Measurements from ENCODE around the gene TTC34. TPM values are rescaled to one million over a fixed set of nuclear protein-coding genes. Genes with fewer than 3 reads are reported as not detected.
"Not testable (repeated sequence)": the region's sequence is repeated elsewhere in the genome, so short reads cannot be mapped to it uniquely, and the experiment has no call there.

TTC34 gene
- total RNA-seq, 3 donors from 2014 or later: 0.16 to 0.88 (median 0.66) TPM

- intact Hi-C loops (cut with DNase I; ENCODE audit: low total_unique reads); H3K27me3 ChIP-seq; H3K4me1 ChIP-seq; H3K36me3 ChIP-seq; DNase-seq (ENCODE audit: low spot score in 2 of 2); H3K9me3 ChIP-seq; H3K27ac ChIP-seq; H3K4me3 ChIP-seq: not testable (repeated sequence)
Observed at GRCh38 chr1:2751866-2752265, 49.6 kb downstream of the TTC34 start.

GRCh38 chr1:2750766-2751730 is 50.4 kb downstream of the TTC34 start:
- H3K4me1 ChIP-seq; DNase-seq (ENCODE audit: low spot score in 2 of 2); intact Hi-C loops (cut with DNase I; ENCODE audit: low total_unique reads); H3K36me3 ChIP-seq; H3K9me3 ChIP-seq; H3K27ac ChIP-seq; H3K4me3 ChIP-seq; H3K27me3 ChIP-seq: not testable (repeated sequence)

- H3K4me1 ChIP-seq; H3K9me3 ChIP-seq; H3K27me3 ChIP-seq; H3K4me3 ChIP-seq; H3K27ac ChIP-seq; H3K36me3 ChIP-seq; intact Hi-C loops (cut with DNase I; ENCODE audit: low total_unique reads); DNase-seq (ENCODE audit: low spot score in 2 of 2): not testable (repeated sequence)
Observed at GRCh38 chr1:2750041-2750680, 51.3 kb downstream of the TTC34 start.

GRCh38 chr1:2748626-2749025 is 52.9 kb downstream of the TTC34 start:
- H3K4me3 ChIP-seq; H3K4me1 ChIP-seq; H3K9me3 ChIP-seq; H3K36me3 ChIP-seq; H3K27me3 ChIP-seq; DNase-seq (ENCODE audit: low spot score in 2 of 2); intact Hi-C loops (cut with DNase I; ENCODE audit: low total_unique reads); H3K27ac ChIP-seq: not testable (repeated sequence)

GRCh38 chr1:2694796-2695195 is 106.7 kb downstream of the TTC34 start:
- intact Hi-C loops (cut with DNase I; ENCODE audit: low total_unique reads); H3K9me3 ChIP-seq; DNase-seq (ENCODE audit: low spot score in 2 of 2); H3K27ac ChIP-seq; H3K36me3 ChIP-seq; H3K4me1 ChIP-seq; H3K27me3 ChIP-seq; H3K4me3 ChIP-seq: not testable (repeated sequence)

GRCh38 chr1:2690180-2690579 is 111.3 kb downstream of the TTC34 start:
- H3K4me1 ChIP-seq; H3K27ac ChIP-seq; H3K9me3 ChIP-seq; H3K27me3 ChIP-seq; H3K4me3 ChIP-seq; H3K36me3 ChIP-seq; DNase-seq (ENCODE audit: low spot score in 2 of 2); intact Hi-C loops (cut with DNase I; ENCODE audit: low total_unique reads): not testable (repeated sequence)

- intact Hi-C loops (cut with DNase I; ENCODE audit: low total_unique reads); H3K4me3 ChIP-seq; H3K4me1 ChIP-seq; H3K27me3 ChIP-seq; H3K36me3 ChIP-seq; DNase-seq (ENCODE audit: low spot score in 2 of 2); H3K27ac ChIP-seq: not testable (repeated sequence)
- H3K9me3 ChIP-seq: peaks cover 0 to 10% of the 10 kb centered on the region in 2 donors
Observed at GRCh38 chr1:2688336-2688665, 113.2 kb downstream of the TTC34 start.

- H3K27ac ChIP-seq; intact Hi-C loops (cut with DNase I; ENCODE audit: low total_unique reads); H3K4me1 ChIP-seq; H3K27me3 ChIP-seq; H3K36me3 ChIP-seq; H3K4me3 ChIP-seq: not testable (repeated sequence)
- DNase-seq (ENCODE audit: low spot score in 2 of 2): peak in 1 of 2 donors; percentile 54
- peaks cover 0 to 10% of the 10 kb centered on the region in 2 donors for H3K9me3 ChIP-seq
Observed at GRCh38 chr1:2687638-2688335, 113.7 kb downstream of the TTC34 start.

GRCh38 chr1:2687174-2687591 is 114.3 kb downstream of the TTC34 start:
- H3K4me3 ChIP-seq; H3K27me3 ChIP-seq; H3K36me3 ChIP-seq; intact Hi-C loops (cut with DNase I; ENCODE audit: low total_unique reads); H3K27ac ChIP-seq; H3K4me1 ChIP-seq; DNase-seq (ENCODE audit: low spot score in 2 of 2): not testable (repeated sequence)
- peaks cover 0 to 10% of the 10 kb centered on the region in 2 donors for H3K9me3 ChIP-seq

GRCh38 chr1:2686091-2686863 is 115.2 kb downstream of the TTC34 start:
- H3K4me3 ChIP-seq; intact Hi-C loops (cut with DNase I; ENCODE audit: low total_unique reads): not testable (repeated sequence)

GRCh38 chr1:2685671-2686070 is 115.8 kb downstream of the TTC34 start:
- H3K36me3 ChIP-seq; H3K4me3 ChIP-seq; H3K27ac ChIP-seq; H3K4me1 ChIP-seq; intact Hi-C loops (cut with DNase I; ENCODE audit: low total_unique reads); H3K27me3 ChIP-seq; DNase-seq (ENCODE audit: low spot score in 2 of 2): not testable (repeated sequence)
- H3K9me3 ChIP-seq: peaks cover 0 to 10% of the 10 kb centered on the region in 2 donors

More at GRCh38 chr1:2686091-2686863, 115.2 kb downstream of the TTC34 start:
- H3K36me3 ChIP-seq; DNase-seq (ENCODE audit: low spot score in 2 of 2); H3K27ac ChIP-seq; H3K4me1 ChIP-seq; H3K27me3 ChIP-seq: not testable (repeated sequence)
- H3K9me3 ChIP-seq: peaks cover 0 to 10% of the 10 kb centered on the region in 2 donors

GRCh38 chr1:2684878-2685277 is 116.6 kb downstream of the TTC34 start:
- peaks cover 0 to 10% of the 10 kb centered on the region in 2 donors for H3K9me3 ChIP-seq
- DNase-seq (ENCODE audit: low spot score in 2 of 2): not testable (repeated sequence)

More at GRCh38 chr1:2684878-2685277, 116.6 kb downstream of the TTC34 start:
- H3K4me1 ChIP-seq; H3K27me3 ChIP-seq; H3K27ac ChIP-seq; H3K36me3 ChIP-seq; H3K4me3 ChIP-seq; intact Hi-C loops (cut with DNase I; ENCODE audit: low total_unique reads): not testable (repeated sequence)
